H1 (cell line): Measurements from ENCODE around the gene ARHGAP24. TPM values are rescaled to one million over a fixed set of nuclear protein-coding genes. Genes with fewer than 3 reads are reported as not detected.

Experiments
- CTCF ChIA-PET: fragments of 300-600 bp; sonication (Branson Sonifier 250); formaldehyde crosslinking; loops from one replicate; lab custom pipeline; 2021; ENCODE audit not compliant: partially characterized antibody; lab: Charles Lee
- POLR2A ChIA-PET: fragments of 300-600 bp; sonication (Branson Sonifier 250); formaldehyde crosslinking; loops from one replicate; lab custom pipeline; 2021; ENCODE audit warnings: inconsistent platforms; ENCODE audit not compliant: partially characterized antibody; lab: Charles Lee
- DNase-seq, 2 experiments: peaks; one replicate each; pipeline versions ENCODE4 v3.0.0 to v3.0.0-alpha.2; 2010 to 2022; ENCODE audit warnings: low spot score in 2 of 2, low read depth in 1 of 2, mixed read lengths in 1 of 2
- FAIRE-seq: peaks from 2 replicates; lab custom pipeline; 2011; peaks lifted over from hg19 to GRCh38; lab: Jason Lieb, UNC
- H2AFZ ChIP-seq: 2 replicates; pipeline ENCODE4 v1.8.1; 2012; ENCODE audit warnings: low read length, inconsistent platforms
- H2AK5ac ChIP-seq: 2 replicates; pipeline ENCODE4 v1.6.1; 2013; ENCODE audit warnings: low read depth, low read length
- H2BK120ac ChIP-seq: replicated peaks from 2 replicates; pipeline ENCODE3; 2013; ENCODE audit warnings: low read depth, low read length, inconsistent platforms
- H2BK12ac ChIP-seq: 2 replicates; pipeline ENCODE4 v1.6.1; 2013; ENCODE audit warnings: low read depth, low read length
- H2BK15ac ChIP-seq: 2 replicates; pipeline ENCODE4 v1.6.1; 2013; ENCODE audit warnings: low read length
- H2BK20ac ChIP-seq: 2 replicates; pipeline ENCODE4 v1.6.1; 2013; ENCODE audit warnings: low read length
- H2BK5ac ChIP-seq: 2 replicates; pipeline ENCODE4 v1.6.1; 2013; ENCODE audit warnings: low read depth, low read length
- H3K14ac ChIP-seq: 2 replicates; pipeline ENCODE4 v1.6.1; 2013; ENCODE audit warnings: inconsistent platforms; ENCODE audit not compliant: insufficient read length
- H3K18ac ChIP-seq: 2 replicates; pipeline ENCODE4 v1.6.1; 2013; ENCODE audit warnings: low read length; ENCODE audit errors: extremely low read depth
- H3K23ac ChIP-seq: 2 replicates; pipeline ENCODE4 v1.6.1; 2013; ENCODE audit warnings: inconsistent platforms; ENCODE audit not compliant: insufficient read length
- H3K23me2 ChIP-seq: 2 replicates; pipeline ENCODE4 v1.6.1; 2013; ENCODE audit warnings: low read depth, low read length
- H3K27ac ChIP-seq: 2 replicates; pipeline ENCODE4 v1.6.1; 2011; ENCODE audit warnings: low read depth, low read length, inconsistent platforms
- H3K27me3 ChIP-seq, 4 experiments: replicated peaks in 1 of 4; 1 replicate in 1 of 4; 2 replicates in 3 of 4; pipeline versions ENCODE4 v1.6.1 to v1.8.1; 2011 to 2013; ENCODE audit warnings: low read length in 3 of 4, mild to moderate bottlenecking in 3 of 4, inconsistent platforms in 2 of 4, mixed read lengths in 2 of 4, moderate library complexity in 1 of 4; ENCODE audit not compliant: control insufficient read depth in 3 of 4, insufficient read depth in 3 of 4; ENCODE audit errors: extremely low read depth in 1 of 4
- H3K36me3 ChIP-seq, 4 experiments: 2 replicates each; pipeline versions ENCODE4 v1.6.1 to v1.8.1; 2011 to 2013; ENCODE audit warnings: mild to moderate bottlenecking in 4 of 4, low read length in 3 of 4, moderate library complexity in 2 of 4, control low read depth in 1 of 4, inconsistent platforms in 1 of 4; ENCODE audit not compliant: insufficient read depth in 4 of 4, control insufficient read depth in 2 of 4
- H3K4ac ChIP-seq: replicated peaks from 2 replicates; pipeline ENCODE3; 2013; ENCODE audit warnings: low read length, low read depth, mixed read lengths, inconsistent platforms; ENCODE audit not compliant: insufficient read length
- H3K4me1 ChIP-seq, 4 experiments: replicated peaks in 1 of 4; 1 replicate in 1 of 4; 2 replicates in 3 of 4; pipeline versions ENCODE4 v1.6.1 to v1.8.1; 2011 to 2013; ENCODE audit warnings: low read length in 3 of 4, inconsistent platforms in 2 of 4, mixed read lengths in 1 of 4; ENCODE audit not compliant: insufficient read depth in 4 of 4, control insufficient read depth in 3 of 4
- H3K4me2 ChIP-seq, 2 experiments: 2 replicates each; pipeline versions ENCODE4 v1.6.1 to v1.8.1; 2011 to 2013; ENCODE audit warnings: low read depth in 2 of 2, low read length in 2 of 2, control low read depth in 1 of 2, inconsistent platforms in 1 of 2, mild to moderate bottlenecking in 1 of 2; ENCODE audit not compliant: insufficient read depth in 1 of 2
- H3K4me3 ChIP-seq, 4 experiments: fragments of 200-600, 300-600 bp in 1 of 4; sonication (generic), shearing (Covaris generic), sonication (Bioruptor Twin) in 1 of 4; 2 replicates each; pipeline versions ENCODE4 v1.5.1 to v1.8.1; 2011 to 2016; ENCODE audit warnings: low read length in 4 of 4, low read depth in 3 of 4, control low read depth in 2 of 4, inconsistent platforms in 2 of 4, mild to moderate bottlenecking in 2 of 4, mixed read lengths in 1 of 4, moderate library complexity in 1 of 4; ENCODE audit not compliant: insufficient read depth in 2 of 4; ENCODE audit errors: extremely low read depth in 1 of 4
- H3K56ac ChIP-seq: replicated peaks from 2 replicates; pipeline ENCODE3; 2013; ENCODE audit warnings: low read depth, mild to moderate bottlenecking, mixed read lengths, low read length, inconsistent platforms; ENCODE audit not compliant: insufficient read length
- H3K79me1 ChIP-seq: 2 replicates; pipeline ENCODE4 v1.6.1; 2013; ENCODE audit warnings: low read depth, low read length, control low read depth
- H3K79me2 ChIP-seq, 2 experiments: 2 replicates each; pipeline versions ENCODE4 v1.6.1 to v1.8.1; 2012 to 2013; ENCODE audit warnings: low read length in 2 of 2, mild to moderate bottlenecking in 2 of 2, inconsistent platforms in 1 of 2; ENCODE audit not compliant: insufficient read depth in 2 of 2, control insufficient read depth in 1 of 2
- H3K9ac ChIP-seq, 4 experiments: replicated peaks in 1 of 4; 1 replicate in 1 of 4; 2 replicates in 3 of 4; pipeline versions ENCODE4 v1.6.1 to v1.8.1; 2011 to 2013; ENCODE audit warnings: low read depth in 3 of 4, low read length in 3 of 4, control low read depth in 2 of 4, mild to moderate bottlenecking in 2 of 4, moderate library complexity in 2 of 4, inconsistent platforms in 1 of 4; ENCODE audit errors: extremely low read depth in 1 of 4
- H3K9me3 ChIP-seq, 2 experiments: 2 replicates each; pipeline versions ENCODE4 v1.6.1 to v1.8.1; 2012 to 2013; ENCODE audit warnings: mild to moderate bottlenecking in 2 of 2, moderate library complexity in 2 of 2, control low read depth in 1 of 2, inconsistent platforms in 1 of 2, low read depth in 1 of 2, low read length in 1 of 2, mixed read lengths in 1 of 2; ENCODE audit not compliant: insufficient read depth in 2 of 2
- H4K20me1 ChIP-seq, 2 experiments: replicated peaks in 1 of 2; 2 replicates each; pipeline versions ENCODE3 to v1.8.1; 2011 to 2013; ENCODE audit warnings: inconsistent platforms in 2 of 2, low read length in 2 of 2, mild to moderate bottlenecking in 1 of 2; ENCODE audit not compliant: insufficient read depth in 2 of 2, control insufficient read depth in 1 of 2
- H4K5ac ChIP-seq: 2 replicates; pipeline ENCODE4 v1.6.1; 2013; ENCODE audit warnings: low read length, low read depth, mixed read lengths, inconsistent platforms; ENCODE audit not compliant: insufficient read length
- H4K8ac ChIP-seq: 2 replicates; pipeline ENCODE4 v1.8.0; 2013; ENCODE audit warnings: mild to moderate bottlenecking, moderate library complexity, low read length, inconsistent platforms; ENCODE audit not compliant: insufficient read depth; ENCODE audit errors: extremely low read depth
- H4K91ac ChIP-seq: replicated peaks from 2 replicates; pipeline ENCODE3; 2013; ENCODE audit warnings: low read length, mixed read lengths, inconsistent platforms; ENCODE audit not compliant: insufficient read length
- WGBS, 2 experiments: shearing (Covaris generic) in 1 of 2; methylation state at CpG; one replicate each; pipeline versions ENCODE4 v1.1.6 to v1.1.7; 2013 to 2015; ENCODE audit warnings: low lambda C conversion rate in 2 of 2, mixed read lengths in 2 of 2, inconsistent platforms in 1 of 2, low coverage in 1 of 2, missing lambda C conversion rate in 1 of 2; ENCODE audit not compliant: insufficient replicate concordance in 2 of 2, insufficient coverage in 1 of 2, insufficient read length in 1 of 2; ENCODE audit errors: extremely low coverage in 1 of 2, missing lambda C conversion rate in 1 of 2; 5-methylcytosine and 5-hydroxymethylcytosine counted together
- polyA plus RNA-seq, 7 experiments: library from polyadenylated mRNA; depleted of rRNA in 3 of 7; stranded (reverse) in 5 of 7; unstranded in 2 of 7; fragments of >200 nt in 5 of 7; fragments of 200-250 nt in 2 of 7; gene quantifications; 1 replicate in 5 of 7; 2 replicates in 1 of 7; 4 replicates in 1 of 7; pipeline versions ENCODE4 v1.2.1 to v1.2.3, GENCODE V29; 2011 to 2013; ENCODE audit warnings: missing spikeins in 2 of 7, mixed read lengths in 2 of 7
- total RNA-seq: library from RNA; stranded (reverse); fragmentation: NEBNext Ultra II Directional; extraction: Animal tissue kit (Norgen Biotek cat#: 25700); gene quantifications from 2 replicates; pipeline ENCODE4 v1.2.1, GENCODE V29; 2021

ARHGAP24 gene
- total and polyA plus RNA-seq, 2 of the 8 experiments (the other 6 are each of a cell fraction or from before 2014, with no cell fraction given), result 0.08 to 0.50 TPM

- Histone ChIP-seq H3K18ac (no peak overlapping the region), H2BK15ac (no peak overlapping the region), H3K79me1 (no peaks in the 10 kb centered on the region), H3K79me2 (no peaks in the 10 kb centered on the region), H4K20me1 (no peaks in the 10 kb centered on the region), H2BK12ac (no peak overlapping the region), H3K9me3 (peaks cover 0 to 4% of the 10 kb centered on the region in 2 experiments; a peak in 1 of 4 replicates), H3K56ac (no peak overlapping the region), H3K4me1 (no peaks in the 10 kb centered on the region), H2BK5ac (no peak overlapping the region), H4K5ac (no peak overlapping the region), H2AK5ac (no peak overlapping the region), H3K23ac (no peak overlapping the region), H2AFZ (no peak overlapping the region), H3K4me3 (no peak overlapping the region), H3K36me3 (no peaks in the 10 kb centered on the region; a peak in 1 of 8 replicates), H3K14ac (no peak overlapping the region), H2BK20ac (no peak overlapping the region), H3K4me2 (no peak overlapping the region), H4K91ac (no peak overlapping the region), H3K9ac (no peak overlapping the region), H2BK120ac (no peak overlapping the region), H3K4ac (no peak overlapping the region), H3K27me3 (no peaks in the 10 kb centered on the region), H3K27ac (no peak overlapping the region), H3K23me2 (no peaks in the 10 kb centered on the region), H4K8ac (no peak overlapping the region)
- POLR2A ChIA-PET, result no interaction called here
- 90% methylated on average over 2 of the region's 2 CpGs; no CpG with 5 or more reads in 1 of the 2 experiments for WGBS, 2 experiments
- no peak for FAIRE-seq
- no peak for DNase-seq
- CTCF ChIA-PET, result interaction anchor here (0.6 to 3.9 kb wide), 24 partner anchors 7 to 253 kb away, joined by 3 to 53 read pairs (median 5); no protein-coding TSS in a partner anchor
These were observed 323.2 kb downstream of the ARHGAP24 start for GRCh38 chr4:85798012-85798770.
